Lower leg skin (tissue), 3 donors: ENCODE data around the gene FAM110C.
"Not testable (repeated sequence)": the region's sequence is repeated elsewhere in the genome, so short reads cannot be mapped to it uniquely, and the experiment has no call there.

ENCODE experiments used
- POLR2A ChIP-seq, 2 donors: fragments of 450-650 bp; IDR thresholded peaks; one replicate each; pipeline ENCODE4 v1.6.1; 2016 to 2017; ENCODE audit warnings: antibody characterized with exemption in 2 of 2, mild to moderate bottlenecking in 1 of 2, moderate library complexity in 1 of 2
- TF ChIP-seq, protein P1 (sequence below), 3 donors: fragments of 450-650 bp; IDR thresholded peaks; one replicate each; pipeline ENCODE4 v1.5.1; 2016; ENCODE audit warnings: antibody characterized with exemption in 3 of 3, mild to moderate bottlenecking in 3 of 3, moderate library complexity in 2 of 3

DNA sequence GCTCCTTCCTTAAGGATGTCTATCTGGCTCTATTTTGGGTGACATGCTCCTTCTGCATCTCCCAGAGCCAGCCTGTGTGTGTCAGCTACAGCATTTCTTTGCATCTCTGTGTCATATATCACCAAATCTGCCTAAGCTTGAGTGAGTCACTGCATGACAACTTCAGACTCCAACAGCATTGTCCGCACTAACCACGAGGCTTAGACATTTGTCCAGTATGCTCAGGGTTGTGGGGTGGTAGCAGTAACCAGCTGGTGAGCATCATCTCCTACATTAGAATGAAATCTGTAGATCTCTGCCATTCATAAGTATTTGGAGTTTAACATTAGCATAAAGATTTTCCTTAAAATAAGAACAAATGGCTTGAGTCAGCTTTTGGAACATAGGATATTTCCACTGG lies 30.4 kb downstream of the FAM110C start:
- TF ChIP-seq, protein P1, sequence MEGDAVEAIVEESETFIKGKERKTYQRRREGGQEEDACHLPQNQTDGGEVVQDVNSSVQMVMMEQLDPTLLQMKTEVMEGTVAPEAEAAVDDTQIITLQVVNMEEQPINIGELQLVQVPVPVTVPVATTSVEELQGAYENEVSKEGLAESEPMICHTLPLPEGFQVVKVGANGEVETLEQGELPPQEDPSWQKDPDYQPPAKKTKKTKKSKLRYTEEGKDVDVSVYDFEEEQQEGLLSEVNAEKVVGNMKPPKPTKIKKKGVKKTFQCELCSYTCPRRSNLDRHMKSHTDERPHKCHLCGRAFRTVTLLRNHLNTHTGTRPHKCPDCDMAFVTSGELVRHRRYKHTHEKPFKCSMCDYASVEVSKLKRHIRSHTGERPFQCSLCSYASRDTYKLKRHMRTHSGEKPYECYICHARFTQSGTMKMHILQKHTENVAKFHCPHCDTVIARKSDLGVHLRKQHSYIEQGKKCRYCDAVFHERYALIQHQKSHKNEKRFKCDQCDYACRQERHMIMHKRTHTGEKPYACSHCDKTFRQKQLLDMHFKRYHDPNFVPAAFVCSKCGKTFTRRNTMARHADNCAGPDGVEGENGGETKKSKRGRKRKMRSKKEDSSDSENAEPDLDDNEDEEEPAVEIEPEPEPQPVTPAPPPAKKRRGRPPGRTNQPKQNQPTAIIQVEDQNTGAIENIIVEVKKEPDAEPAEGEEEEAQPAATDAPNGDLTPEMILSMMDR (IDR thresholded peaks at IDR 0.05) = not testable (repeated sequence)
- not testable (repeated sequence) for TF ChIP-seq POLR2A (IDR thresholded peaks at IDR 0.05)
